GM12891 (cell line): Measurements from ENCODE around the gene PSMC6.

Experiments
- PAX5 ChIP-seq: IDR thresholded peaks from 2 replicates; pipeline ENCODE4 v1.6.1; 2011; ENCODE audit warnings: low read length, moderate library complexity, mild to moderate bottlenecking; ENCODE audit not compliant: insufficient read depth, severe bottlenecking
- POLR2A ChIP-seq: IDR thresholded peaks from 2 replicates; pipeline ENCODE4 v1.6.1; 2011; ENCODE audit warnings: low read depth, low read length, control low read depth
- TAF1 ChIP-seq: IDR thresholded peaks from 2 replicates; pipeline ENCODE4 v1.6.1; 2011; ENCODE audit warnings: low read depth, low read length, control low read depth

- TF ChIP-seq TAF1 = no peak
- TF ChIP-seq PAX5 = no peak
- no peak for TF ChIP-seq POLR2A
These were observed 13.5 kb upstream of the PSMC6 start for GRCh38 chr14:52693532-52693931.
